HepG2 (cell line): ENCODE data around the gene NPB. TPM values are rescaled to one million over a fixed set of nuclear protein-coding genes. Genes with fewer than 3 reads are reported as not detected.

ENCODE experiments used
- ATAD3A ChIP-seq: sonication (generic); formaldehyde crosslinking; IDR thresholded peaks from 2 replicates; pipeline ENCODE4 v1.4.0; 2020; ENCODE audit warnings: missing genetic modification reagents
- ATRX ChIP-seq: sonication (generic); formaldehyde crosslinking; IDR thresholded peaks from 2 replicates; pipeline ENCODE4 v1.4.0; 2020; ENCODE audit warnings: missing genetic modification reagents, borderline replicate concordance
- BCL6 ChIP-seq: IDR thresholded peaks from 2 replicates; pipeline ENCODE4 v1.6.1; 2016; ENCODE audit warnings: missing genetic modification reagents, missing compliant biosample characterization
- CREB1 ChIP-seq, 2 experiments: fragments of 450-650 bp in 1 of 2; IDR thresholded peaks; 2 replicates each; pipeline ENCODE4 v1.6.1; 2016 to 2017; ENCODE audit warnings: control low read depth in 1 of 2, mild to moderate bottlenecking in 1 of 2, missing compliant biosample characterization in 1 of 2, missing genetic modification characterization in 1 of 2
- EED ChIP-seq: sonication (generic); formaldehyde crosslinking; IDR thresholded peaks from 2 replicates; pipeline ENCODE4 v1.5.0; 2020; ENCODE audit warnings: mild to moderate bottlenecking, missing genetic modification reagents
- FOXP1 ChIP-seq, 2 experiments: fragments of 450-650 bp in 1 of 2; IDR thresholded peaks; 2 replicates each; pipeline ENCODE4 v1.6.1; 2017 to 2018; ENCODE audit warnings: antibody characterized with exemption in 1 of 2
- MAF1 ChIP-seq: sonication (generic); formaldehyde crosslinking; IDR thresholded peaks from 2 replicates; pipeline ENCODE4 v1.5.0; 2020; ENCODE audit warnings: missing genetic modification reagents, borderline replicate concordance
- MEIS1 ChIP-seq: sonication (generic); formaldehyde crosslinking; IDR thresholded peaks from 2 replicates; pipeline ENCODE4 v1.9.0; 2021; ENCODE audit warnings: mild to moderate bottlenecking, missing genetic modification reagents, moderate library complexity, borderline replicate concordance
- NFATC3 ChIP-seq: sonication (generic); formaldehyde crosslinking; IDR thresholded peaks from 2 replicates; pipeline ENCODE4 v1.5.1; 2020; ENCODE audit warnings: mild to moderate bottlenecking, missing genetic modification reagents
- NR1H2 ChIP-seq: sonication (generic); formaldehyde crosslinking; IDR thresholded peaks from 2 replicates; pipeline ENCODE4 v1.8.1; 2022; ENCODE audit warnings: low read depth, missing genetic modification reagents, borderline replicate concordance
- SOX13 ChIP-seq, 3 experiments: fragments of 450-650 bp in 1 of 3; sonication (generic) in 1 of 3; formaldehyde crosslinking in 1 of 3; IDR thresholded peaks in 2 of 3; conservative IDR thresholded peaks in 1 of 3; 2 replicates each; pipeline versions ENCODE4 v1.5.0 to v1.6.1; 2016 to 2020; ENCODE audit warnings: antibody characterized with exemption in 1 of 3, mild to moderate bottlenecking in 1 of 3, missing compliant biosample characterization in 1 of 3, missing genetic modification reagents in 1 of 3, moderate library complexity in 1 of 3
- STAT5B ChIP-seq: sonication (generic); formaldehyde crosslinking; IDR thresholded peaks from 2 replicates; pipeline ENCODE4 v1.4.0; 2020; ENCODE audit warnings: missing genetic modification reagents
- ZFY ChIP-seq: sonication (generic); formaldehyde crosslinking; IDR thresholded peaks from 2 replicates; pipeline ENCODE4 v1.4.0; 2020; ENCODE audit warnings: missing genetic modification reagents
- ZMYM4 ChIP-seq: sonication (generic); formaldehyde crosslinking; IDR thresholded peaks from 2 replicates; pipeline ENCODE4 v1.8.1; 2023; ENCODE audit warnings: mild to moderate bottlenecking, missing genetic modification reagents
- ZNF12 ChIP-seq: sonication (generic); formaldehyde crosslinking; IDR thresholded peaks from 2 replicates; pipeline ENCODE4 v1.5.0; 2020; ENCODE audit warnings: missing genetic modification reagents
- ZNF124 ChIP-seq: sonication (generic); formaldehyde crosslinking; IDR thresholded peaks from 2 replicates; pipeline ENCODE4 v1.4.0; 2020; ENCODE audit warnings: missing genetic modification reagents
- ZNF446 ChIP-seq: sonication (generic); formaldehyde crosslinking; IDR thresholded peaks from 2 replicates; pipeline ENCODE4 v1.5.0; 2020; ENCODE audit warnings: mild to moderate bottlenecking, missing genetic modification reagents
- ZNF460 ChIP-seq: sonication (generic); formaldehyde crosslinking; IDR thresholded peaks from 2 replicates; pipeline ENCODE4 v1.5.1; 2020; ENCODE audit warnings: missing genetic modification reagents, mild to moderate bottlenecking, borderline replicate concordance
- ZNF468 ChIP-seq: sonication (generic); formaldehyde crosslinking; IDR thresholded peaks from 2 replicates; pipeline ENCODE4 v1.8.0; 2022; ENCODE audit warnings: mild to moderate bottlenecking, moderate library complexity, missing genetic modification reagents
- ZNF598 ChIP-seq: sonication (generic); formaldehyde crosslinking; IDR thresholded peaks from 2 replicates; pipeline ENCODE4 v1.5.1; 2020; ENCODE audit warnings: mild to moderate bottlenecking, missing genetic modification reagents, borderline replicate concordance
- polyA plus RNA-seq, 8 experiments: library from polyadenylated mRNA; depleted of rRNA in 3 of 8; stranded (reverse) in 7 of 8; unstranded in 1 of 8; fragments of >200 nt; fragmentation: Illumina TruSeq in 4 of 8; extraction: Trizol in 4 of 8; gene quantifications; 2 replicates each; pipeline versions ENCODE4 v1.2.1 to v1.2.3, GENCODE V29; 2011 to 2016; ENCODE audit warnings: low read depth in 4 of 8, missing spikeins in 1 of 8, mixed read lengths in 1 of 8; ENCODE audit not compliant: insufficient read depth in 1 of 8
- total RNA-seq, 5 experiments: library from RNA; depleted of rRNA; stranded (reverse); fragments of >200 nt; fragmentation: Illumina TruSeq; extraction: Trizol; gene quantifications; 2 replicates each; pipeline ENCODE4 v1.2.3, GENCODE V29; 2016; ENCODE audit warnings: low read depth in 1 of 5
- TF ChIP-seq, protein P1 (sequence below): sonication (generic); formaldehyde crosslinking; IDR thresholded peaks from 2 replicates; pipeline ENCODE4 v1.4.0; 2020; ENCODE audit warnings: missing genetic modification reagents
- TF ChIP-seq, protein P2 (sequence below): IDR thresholded peaks from 2 replicates; pipeline ENCODE4 v1.6.1; 2016; ENCODE audit warnings: mild to moderate bottlenecking
- TF ChIP-seq, protein P3 (sequence below): sonication (generic); formaldehyde crosslinking; IDR thresholded peaks from 2 replicates; pipeline ENCODE4 v1.8.0; 2022; ENCODE audit warnings: mild to moderate bottlenecking, missing genetic modification reagents

The NPB gene
- total and polyA plus RNA-seq, 2 of the 13 experiments (the other 11 are each of a cell fraction or from before 2014, with no cell fraction given): 0.11 to 0.93 TPM

DNA sequence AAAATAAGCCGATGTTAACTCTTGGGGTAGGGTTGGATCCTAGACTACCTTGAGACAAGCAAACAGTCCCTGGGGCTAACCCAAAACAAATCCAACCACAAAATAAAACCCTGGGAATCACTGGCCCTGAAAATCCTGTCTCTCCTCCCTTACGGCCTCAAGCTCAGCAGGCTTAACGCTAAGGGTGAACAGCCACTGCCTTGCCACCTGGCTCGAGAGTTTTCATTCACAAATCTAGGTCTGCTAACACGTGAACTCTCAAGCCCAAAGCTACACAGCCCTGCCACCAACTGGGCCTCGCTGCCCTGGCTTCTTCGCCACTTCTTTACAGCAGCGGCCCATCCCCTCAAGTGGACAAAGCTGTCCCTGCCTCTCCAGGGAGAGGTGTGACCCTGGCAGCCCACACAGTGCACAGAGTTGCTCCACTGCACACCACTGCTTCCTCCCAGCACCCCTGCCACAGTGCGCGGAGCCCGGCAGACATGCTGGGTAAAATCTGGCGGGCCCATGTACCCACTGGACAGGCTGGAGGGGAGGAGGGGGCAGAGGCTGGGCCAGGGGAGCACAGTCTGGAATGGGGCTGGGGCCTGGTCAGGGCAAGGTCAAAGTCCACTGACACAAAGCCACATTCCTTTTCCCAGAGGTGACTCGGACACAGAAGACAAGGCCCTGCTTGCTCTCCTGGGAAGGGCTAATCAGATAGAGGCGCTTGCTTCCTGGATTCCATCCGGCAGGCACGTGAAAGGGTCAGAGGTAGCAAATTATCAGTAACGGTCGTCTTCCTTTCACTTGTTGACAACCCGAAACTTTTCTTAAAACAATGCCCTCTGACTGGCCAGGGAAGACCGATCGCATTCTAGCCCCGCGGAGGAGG is 8.2 kb downstream of the NPB start (continued):
- peak; percentile 27; the same call in 1 of the 2 replicates for TF ChIP-seq CREB1 (IDR thresholded peaks at IDR 0.05)
- TF ChIP-seq CREB1 (CRISPR knock-in tag; IDR thresholded peaks at IDR 0.05): no peak
- TF ChIP-seq, protein P1, sequence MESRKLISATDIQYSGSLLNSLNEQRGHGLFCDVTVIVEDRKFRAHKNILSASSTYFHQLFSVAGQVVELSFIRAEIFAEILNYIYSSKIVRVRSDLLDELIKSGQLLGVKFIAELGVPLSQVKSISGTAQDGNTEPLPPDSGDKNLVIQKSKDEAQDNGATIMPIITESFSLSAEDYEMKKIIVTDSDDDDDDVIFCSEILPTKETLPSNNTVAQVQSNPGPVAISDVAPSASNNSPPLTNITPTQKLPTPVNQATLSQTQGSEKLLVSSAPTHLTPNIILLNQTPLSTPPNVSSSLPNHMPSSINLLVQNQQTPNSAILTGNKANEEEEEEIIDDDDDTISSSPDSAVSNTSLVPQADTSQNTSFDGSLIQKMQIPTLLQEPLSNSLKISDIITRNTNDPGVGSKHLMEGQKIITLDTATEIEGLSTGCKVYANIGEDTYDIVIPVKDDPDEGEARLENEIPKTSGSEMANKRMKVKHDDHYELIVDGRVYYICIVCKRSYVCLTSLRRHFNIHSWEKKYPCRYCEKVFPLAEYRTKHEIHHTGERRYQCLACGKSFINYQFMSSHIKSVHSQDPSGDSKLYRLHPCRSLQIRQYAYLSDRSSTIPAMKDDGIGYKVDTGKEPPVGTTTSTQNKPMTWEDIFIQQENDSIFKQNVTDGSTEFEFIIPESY: peak; percentile 46; the same call in 1 of the 2 replicates
- TF ChIP-seq ATRX (CRISPR knock-in tag): no peak
- TF ChIP-seq, protein P2, sequence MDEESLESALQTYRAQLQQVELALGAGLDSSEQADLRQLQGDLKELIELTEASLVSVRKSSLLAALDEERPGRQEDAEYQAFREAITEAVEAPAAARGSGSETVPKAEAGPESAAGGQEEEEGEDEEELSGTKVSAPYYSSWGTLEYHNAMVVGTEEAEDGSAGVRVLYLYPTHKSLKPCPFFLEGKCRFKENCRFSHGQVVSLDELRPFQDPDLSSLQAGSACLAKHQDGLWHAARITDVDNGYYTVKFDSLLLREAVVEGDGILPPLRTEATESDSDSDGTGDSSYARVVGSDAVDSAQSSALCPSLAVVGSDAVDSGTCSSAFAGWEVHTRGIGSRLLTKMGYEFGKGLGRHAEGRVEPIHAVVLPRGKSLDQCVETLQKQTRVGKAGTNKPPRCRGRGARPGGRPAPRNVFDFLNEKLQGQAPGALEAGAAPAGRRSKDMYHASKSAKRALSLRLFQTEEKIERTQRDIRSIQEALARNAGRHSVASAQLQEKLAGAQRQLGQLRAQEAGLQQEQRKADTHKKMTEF: peak; percentile 83
- 0 out of 2 replicates have a peak, but pooled peaks have one; percentile 17 for TF ChIP-seq EED (CRISPR knock-in tag)
- TF ChIP-seq STAT5B (CRISPR knock-in tag): no peak
- no peak for TF ChIP-seq ZNF468
- no peak; the same call in 1 of the 2 replicates for TF ChIP-seq SOX13 (IDR thresholded peaks at IDR 0.05)
- TF ChIP-seq SOX13 (CRISPR knock-in tag; conservative IDR thresholded peaks at IDR 0.05 in 1 of 2, IDR thresholded peaks at IDR 0.05 in 1 of 2): peak in 1 of 2 experiments; percentile 88; a peak in 2 of 4 replicates
- no peak for TF ChIP-seq ZNF460 (CRISPR knock-in tag)
- TF ChIP-seq FOXP1 (IDR thresholded peaks at IDR 0.05): no peak
- TF ChIP-seq FOXP1 (CRISPR knock-in tag; IDR thresholded peaks at IDR 0.05): peak; percentile 49
- TF ChIP-seq ZMYM4: peak; percentile 39
- TF ChIP-seq NFATC3: 0 out of 2 replicates have a peak, but pooled peaks have one; percentile 37
- no peak for TF ChIP-seq NR1H2 (CRISPR knock-in tag)
- TF ChIP-seq MAF1: 0 out of 2 replicates have a peak, but pooled peaks have one; percentile 49
- TF ChIP-seq ZNF124 (CRISPR knock-in tag): no peak; the same call in 1 of the 2 replicates
- TF ChIP-seq ZFY (CRISPR knock-in tag): peak; percentile 98
- TF ChIP-seq, protein P3, sequence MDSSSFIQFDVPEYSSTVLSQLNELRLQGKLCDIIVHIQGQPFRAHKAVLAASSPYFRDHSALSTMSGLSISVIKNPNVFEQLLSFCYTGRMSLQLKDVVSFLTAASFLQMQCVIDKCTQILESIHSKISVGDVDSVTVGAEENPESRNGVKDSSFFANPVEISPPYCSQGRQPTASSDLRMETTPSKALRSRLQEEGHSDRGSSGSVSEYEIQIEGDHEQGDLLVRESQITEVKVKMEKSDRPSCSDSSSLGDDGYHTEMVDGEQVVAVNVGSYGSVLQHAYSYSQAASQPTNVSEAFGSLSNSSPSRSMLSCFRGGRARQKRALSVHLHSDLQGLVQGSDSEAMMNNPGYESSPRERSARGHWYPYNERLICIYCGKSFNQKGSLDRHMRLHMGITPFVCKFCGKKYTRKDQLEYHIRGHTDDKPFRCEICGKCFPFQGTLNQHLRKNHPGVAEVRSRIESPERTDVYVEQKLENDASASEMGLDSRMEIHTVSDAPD (CRISPR knock-in tag): no peak
- TF ChIP-seq ZNF446 (CRISPR knock-in tag): 0 out of 2 replicates have a peak, but pooled peaks have one; percentile 13
- 0 out of 2 replicates have a peak, but pooled peaks have one; percentile 53 for TF ChIP-seq ZNF12
- no peak for TF ChIP-seq ATAD3A (CRISPR knock-in tag)
- TF ChIP-seq MEIS1 (CRISPR knock-in tag): no peak; the same call in 1 of the 2 replicates
- no peak; the same call in 1 of the 2 replicates for TF ChIP-seq ZNF598 (CRISPR knock-in tag)
- TF ChIP-seq BCL6 (CRISPR knock-in tag): peak; percentile 71
